ENCODE data around the gene ZNF735.

DNA sequence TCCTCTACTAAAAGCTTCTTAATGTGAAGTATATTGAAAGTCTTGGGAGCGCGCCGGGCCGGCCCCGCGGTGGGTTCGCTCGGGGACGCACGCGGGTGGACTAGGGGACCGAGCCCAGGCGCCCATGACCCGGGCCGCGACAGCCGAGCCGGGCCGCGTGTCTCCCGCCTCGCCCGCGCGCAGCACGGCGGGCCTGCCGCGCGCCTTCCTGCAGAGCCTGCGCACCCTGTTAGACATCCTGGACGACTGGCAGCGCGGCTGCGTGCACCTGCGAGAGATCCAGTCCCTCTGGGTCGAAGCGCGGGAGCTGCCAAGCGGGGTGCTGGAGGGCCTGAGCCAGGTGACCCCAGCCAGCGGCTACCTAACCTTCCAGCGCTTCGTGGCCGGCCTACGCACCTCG lies 25.4 kb upstream of the ZNF735 start:
- TF ChIP-seq CTCF (IDR thresholded peaks at IDR 0.05; ENCODE audit: low read depth, low read length, poor library complexity, severe bottlenecking) (no peak), EZH2phosphoT487 (IDR thresholded peaks at IDR 0.05; ENCODE audit: borderline replicate concordance, low read length) (no peak)
